Esophagus mucosa (tissue), 1 donor: ENCODE measurements around the gene IQCE. TPM values are rescaled to one million over a fixed set of nuclear protein-coding genes. Genes with fewer than 3 reads are reported as not detected.
A peak's percentile ranks its signal among the peaks of the same experiment; 100 is the strongest.

ENCODE experiments used
- ATAC-seq: fragments of 200-7000 bp; cut with Tn5 transposase; one replicate; pipeline ENCODE4 v1.9.1; 2020
- total RNA-seq: library from RNA; stranded (reverse); gene quantifications from one replicate; pipeline ENCODE4 v1.2.4, GENCODE V29; 2023
- donor health status: DM: yes; HTN: yes; CAD: no.

Gene IQCE, protein sequence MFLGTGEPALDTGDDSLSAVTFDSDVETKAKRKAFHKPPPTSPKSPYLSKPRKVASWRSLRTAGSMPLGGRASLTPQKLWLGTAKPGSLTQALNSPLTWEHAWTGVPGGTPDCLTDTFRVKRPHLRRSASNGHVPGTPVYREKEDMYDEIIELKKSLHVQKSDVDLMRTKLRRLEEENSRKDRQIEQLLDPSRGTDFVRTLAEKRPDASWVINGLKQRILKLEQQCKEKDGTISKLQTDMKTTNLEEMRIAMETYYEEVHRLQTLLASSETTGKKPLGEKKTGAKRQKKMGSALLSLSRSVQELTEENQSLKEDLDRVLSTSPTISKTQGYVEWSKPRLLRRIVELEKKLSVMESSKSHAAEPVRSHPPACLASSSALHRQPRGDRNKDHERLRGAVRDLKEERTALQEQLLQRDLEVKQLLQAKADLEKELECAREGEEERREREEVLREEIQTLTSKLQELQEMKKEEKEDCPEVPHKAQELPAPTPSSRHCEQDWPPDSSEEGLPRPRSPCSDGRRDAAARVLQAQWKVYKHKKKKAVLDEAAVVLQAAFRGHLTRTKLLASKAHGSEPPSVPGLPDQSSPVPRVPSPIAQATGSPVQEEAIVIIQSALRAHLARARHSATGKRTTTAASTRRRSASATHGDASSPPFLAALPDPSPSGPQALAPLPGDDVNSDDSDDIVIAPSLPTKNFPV
- 7.5 TPM for total RNA-seq

DNA sequence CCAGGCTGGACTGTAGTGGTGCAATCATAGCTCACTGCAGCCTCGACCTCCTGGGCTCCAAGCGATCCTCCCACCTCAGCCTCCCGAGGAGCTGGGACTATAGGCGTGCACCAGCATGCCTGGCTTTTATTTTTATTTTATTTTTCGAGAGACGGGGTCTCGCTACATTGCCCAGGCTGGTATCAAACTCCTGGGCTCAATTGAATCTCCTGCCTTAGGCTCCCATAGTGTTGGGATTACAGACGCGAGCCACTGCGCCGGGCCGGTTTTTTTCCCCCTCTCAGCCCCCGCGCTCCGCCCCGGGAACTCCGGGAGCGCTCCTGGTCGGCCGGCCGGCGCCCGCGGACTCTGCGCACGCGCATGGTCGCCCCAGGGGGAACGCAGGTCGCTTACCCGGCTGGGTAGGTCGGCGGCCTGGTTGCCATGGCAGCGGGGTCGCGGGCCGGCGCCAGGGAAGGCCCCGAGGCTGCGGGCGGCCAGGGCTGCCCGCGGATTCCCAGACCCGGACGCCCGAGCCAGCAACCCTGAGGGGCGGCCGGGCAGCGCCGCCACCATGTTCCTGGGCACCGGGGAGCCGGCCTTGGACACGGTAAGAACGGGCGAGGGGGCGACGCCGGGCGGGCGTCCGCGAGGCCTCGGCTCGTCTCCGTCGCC, at the start of gene IQCE:
Gene IQCE (plus strand): TSS at position 351 of the 654 bp plus-strand sequence. CDS start 203 bp downstream, at position 554.
- peak; percentile 73 for ATAC-seq

DNA sequence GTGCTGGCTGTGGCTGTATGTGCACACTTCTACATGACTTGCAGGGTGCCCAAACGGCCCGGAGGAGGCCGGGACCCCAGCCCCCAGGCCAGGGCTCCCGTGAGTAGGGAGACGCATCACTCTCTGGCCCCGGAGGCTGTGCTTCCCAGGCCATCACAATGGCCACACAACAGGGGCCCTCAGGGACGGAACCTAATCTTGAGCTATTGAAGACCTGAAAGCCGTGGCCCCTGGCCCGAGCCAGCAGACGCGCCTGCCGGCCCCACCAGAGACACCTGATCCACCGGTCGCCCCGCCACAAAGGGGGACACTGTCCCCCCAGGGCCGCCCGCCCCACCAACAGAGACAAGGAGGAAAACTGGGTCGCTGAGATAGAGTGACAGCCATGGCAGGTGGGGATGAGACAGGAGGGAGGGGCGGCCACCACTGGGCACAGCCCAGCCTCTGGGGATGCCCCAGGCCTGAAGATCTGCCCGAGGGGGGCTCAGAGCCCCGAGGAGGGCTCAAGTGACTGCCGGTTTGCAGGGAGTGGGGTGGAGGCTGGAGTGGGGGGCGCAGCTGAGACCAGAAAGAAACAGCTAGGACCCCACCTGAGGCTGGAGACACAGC, 49.4 kb upstream of the IQCE start:
- ATAC-seq: no peak

DNA sequence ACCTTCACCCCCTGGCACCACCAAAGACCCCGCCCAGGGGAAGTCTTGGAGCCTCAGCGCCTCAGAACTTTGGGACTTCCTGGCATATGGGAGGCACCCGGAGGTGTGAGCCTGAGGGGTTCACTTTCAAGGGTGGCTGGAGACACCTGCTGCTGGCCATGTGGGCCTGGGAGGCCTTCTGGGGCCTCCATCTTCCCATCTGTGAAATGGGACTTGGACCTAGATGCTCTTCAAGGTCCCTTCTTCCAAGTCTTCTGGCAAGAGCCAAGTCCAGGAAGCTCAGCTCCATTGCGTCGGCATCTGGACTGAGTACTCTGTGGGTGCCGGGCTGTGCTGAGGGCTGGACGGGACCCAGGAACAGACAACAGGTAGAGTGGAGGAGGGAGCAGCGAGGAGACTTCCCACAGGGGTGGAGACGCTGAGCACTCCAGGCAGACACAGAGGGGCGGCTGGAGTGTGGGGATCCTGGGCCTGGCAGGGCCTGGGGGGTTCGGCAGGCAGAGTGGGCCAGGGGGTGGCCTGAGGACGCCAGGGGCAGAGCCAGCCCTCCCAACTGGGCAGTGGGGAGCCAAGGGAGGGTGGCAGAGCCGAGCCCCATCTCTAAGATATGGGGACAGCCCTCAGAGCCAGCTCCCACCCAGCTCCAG, 48.5 kb upstream of the IQCE start:
- no peak for ATAC-seq

DNA sequence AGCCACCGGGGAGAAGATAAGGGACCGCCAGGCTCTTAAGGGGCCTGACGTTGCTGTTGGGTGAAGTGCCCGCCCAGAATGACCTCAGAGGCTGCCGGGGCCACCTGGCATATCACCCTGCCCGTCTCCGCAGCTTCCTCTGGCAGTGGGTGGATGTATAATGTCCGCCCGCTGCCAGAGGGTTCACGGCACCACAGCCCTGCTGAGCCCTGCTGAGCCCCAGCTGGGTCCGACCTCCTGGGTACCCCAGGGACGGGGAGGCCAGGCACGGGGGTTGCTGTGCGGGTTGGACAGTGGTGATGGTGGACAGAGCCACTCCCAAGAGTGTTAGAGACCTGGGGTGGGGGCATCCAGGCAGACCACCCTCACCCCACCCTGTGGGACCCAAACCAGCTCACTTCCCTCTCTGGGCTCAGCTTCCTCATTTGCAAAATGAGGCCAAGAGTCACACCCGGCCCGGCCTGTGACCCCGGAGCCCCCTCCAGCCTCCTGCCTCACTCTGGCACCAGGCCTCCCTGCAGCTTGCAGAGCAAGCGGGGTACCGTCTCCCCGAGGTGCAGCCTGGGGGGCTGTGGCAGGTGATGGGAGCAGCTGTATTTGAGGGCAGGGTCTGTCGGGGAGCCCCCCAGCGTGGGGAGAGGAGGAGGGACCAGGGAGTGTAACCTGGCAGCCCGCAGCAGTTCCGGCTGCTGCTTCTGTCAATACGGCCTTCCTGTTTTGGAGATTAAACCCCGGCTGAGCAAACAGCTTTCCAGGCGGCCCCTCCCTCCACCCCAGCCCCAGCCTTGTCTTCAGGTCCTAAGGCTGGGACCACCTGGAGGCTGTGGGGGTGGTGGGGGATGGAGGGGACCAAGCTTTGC, 47.6 kb upstream of the IQCE start:
- ATAC-seq: peak; percentile 40

DNA sequence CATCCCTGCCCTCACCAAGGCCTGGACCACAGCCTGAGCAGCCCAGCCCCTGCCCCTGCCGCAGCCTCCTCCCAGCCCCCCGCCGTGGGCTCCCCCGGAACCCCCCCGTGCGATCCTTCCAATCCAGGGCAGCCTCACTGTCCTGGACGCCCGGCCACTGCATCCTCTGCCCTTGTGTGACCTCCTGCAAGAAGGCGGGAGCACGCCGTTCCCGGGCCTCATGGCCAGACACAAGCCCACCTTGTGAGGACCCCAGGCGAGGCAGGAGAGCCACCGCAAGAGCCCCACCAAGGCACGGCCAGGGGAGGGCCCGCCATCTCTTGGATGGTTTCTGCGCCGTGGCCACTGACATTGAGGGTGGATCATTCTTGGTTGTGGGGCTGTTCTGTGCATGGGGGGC, 47.0 kb upstream of the IQCE start:
- ATAC-seq: no peak

DNA sequence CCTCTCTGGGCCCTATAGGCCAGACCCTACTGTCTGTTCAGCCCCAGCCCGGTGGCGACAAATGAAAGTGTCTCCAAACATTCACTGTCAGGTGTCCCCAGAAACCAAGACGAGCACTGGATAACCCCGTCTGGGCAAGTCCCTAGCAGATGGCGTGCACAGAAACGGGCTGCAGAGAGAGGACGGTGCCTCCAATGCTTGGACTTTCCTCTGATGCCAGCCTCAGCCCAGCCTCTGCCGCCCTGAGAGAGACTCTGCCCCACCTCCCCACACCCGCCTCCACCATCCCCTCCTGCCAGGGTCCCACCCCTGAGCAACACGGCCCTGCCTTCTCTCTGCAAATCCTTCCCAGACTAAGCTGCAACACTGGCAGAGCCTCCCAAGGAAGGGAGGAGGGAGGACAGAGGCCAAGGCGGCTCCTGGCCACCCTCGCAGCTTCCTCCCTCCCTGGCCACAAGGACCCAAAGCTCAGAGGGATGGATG, 46.6 kb upstream of the IQCE start:
- ATAC-seq: no peak

DNA sequence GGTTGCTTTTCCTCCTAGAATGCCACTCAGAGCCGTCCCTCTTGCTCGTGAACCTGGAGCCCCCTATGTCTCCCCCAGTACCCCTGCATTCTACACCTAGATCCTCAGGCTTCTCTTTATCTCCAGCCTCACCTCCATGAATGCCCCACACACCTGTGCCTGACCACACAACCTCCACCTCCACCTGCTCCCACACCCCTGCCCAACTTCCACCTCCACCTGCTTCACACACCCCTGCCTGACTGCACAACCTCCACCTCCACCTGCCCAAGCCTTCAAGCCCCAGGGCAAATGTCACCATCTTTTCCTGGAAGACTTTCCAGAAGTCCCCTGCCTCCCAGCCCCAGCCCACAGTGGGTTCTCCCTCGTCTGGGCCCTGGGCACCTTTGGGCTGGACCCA, 46.1 kb upstream of the IQCE start:
- no peak for ATAC-seq

DNA sequence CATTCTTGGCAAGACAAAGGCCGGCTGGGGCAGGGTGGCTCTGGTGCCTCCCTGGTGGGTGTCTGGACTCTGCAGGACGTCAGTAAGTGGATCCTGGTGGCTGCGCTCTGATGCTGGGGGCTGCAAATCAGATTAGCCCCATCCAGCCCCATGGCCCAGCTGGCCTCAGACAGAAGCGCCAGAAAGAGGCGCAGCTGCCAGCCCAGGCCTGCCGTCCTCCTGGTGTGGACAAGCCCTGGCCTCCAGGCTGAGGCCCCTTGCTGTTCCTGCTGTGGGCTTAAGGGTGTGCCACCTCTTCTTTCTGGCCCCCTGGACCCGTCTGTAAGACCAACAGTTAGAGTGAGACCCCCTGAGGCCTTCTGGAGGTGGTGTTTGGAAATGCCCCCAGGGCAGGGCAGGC, 45.1 kb upstream of the IQCE start:
- no peak for ATAC-seq

DNA sequence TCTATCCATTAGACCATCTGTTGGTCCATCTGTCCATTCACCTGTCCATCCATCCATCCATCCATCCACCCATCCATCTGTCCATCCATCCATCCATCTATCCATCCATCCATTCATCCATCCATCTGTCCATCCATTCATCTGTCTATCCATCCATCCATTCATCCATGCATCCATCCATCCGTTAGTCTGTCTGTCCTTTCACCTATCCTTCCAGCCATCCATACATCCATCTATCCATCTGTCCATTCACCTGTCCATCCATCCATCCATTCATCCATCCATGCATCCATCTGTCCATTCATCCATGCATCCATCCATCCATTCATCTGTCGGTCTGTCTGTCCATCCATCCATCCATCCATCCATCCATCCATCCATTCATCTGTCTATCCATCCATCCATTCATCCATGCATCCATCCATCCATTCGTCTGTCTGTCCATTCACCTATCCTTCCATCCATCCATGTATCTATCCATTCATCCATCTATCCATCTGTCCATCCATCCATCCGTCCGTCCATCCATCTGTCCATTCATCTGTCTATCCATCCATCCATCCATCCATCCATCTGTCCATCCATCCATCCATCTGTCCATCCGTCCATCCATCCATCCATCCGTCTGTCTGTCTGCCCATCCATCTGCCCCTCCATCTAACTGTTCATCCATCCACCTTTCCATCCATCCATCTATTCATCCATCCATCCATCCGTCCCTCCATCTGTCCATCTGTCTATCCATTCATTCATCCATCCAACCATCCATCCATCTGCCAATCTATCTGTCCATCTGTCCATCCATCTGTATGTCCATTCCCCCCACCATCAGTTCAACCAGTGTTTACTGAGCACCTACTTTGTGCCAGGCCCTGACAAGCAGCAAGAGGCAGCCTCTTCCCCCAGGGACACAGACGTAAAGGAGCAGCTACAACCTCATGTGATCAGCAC, 44.0 kb upstream of the IQCE start:
- no peak for ATAC-seq

DNA sequence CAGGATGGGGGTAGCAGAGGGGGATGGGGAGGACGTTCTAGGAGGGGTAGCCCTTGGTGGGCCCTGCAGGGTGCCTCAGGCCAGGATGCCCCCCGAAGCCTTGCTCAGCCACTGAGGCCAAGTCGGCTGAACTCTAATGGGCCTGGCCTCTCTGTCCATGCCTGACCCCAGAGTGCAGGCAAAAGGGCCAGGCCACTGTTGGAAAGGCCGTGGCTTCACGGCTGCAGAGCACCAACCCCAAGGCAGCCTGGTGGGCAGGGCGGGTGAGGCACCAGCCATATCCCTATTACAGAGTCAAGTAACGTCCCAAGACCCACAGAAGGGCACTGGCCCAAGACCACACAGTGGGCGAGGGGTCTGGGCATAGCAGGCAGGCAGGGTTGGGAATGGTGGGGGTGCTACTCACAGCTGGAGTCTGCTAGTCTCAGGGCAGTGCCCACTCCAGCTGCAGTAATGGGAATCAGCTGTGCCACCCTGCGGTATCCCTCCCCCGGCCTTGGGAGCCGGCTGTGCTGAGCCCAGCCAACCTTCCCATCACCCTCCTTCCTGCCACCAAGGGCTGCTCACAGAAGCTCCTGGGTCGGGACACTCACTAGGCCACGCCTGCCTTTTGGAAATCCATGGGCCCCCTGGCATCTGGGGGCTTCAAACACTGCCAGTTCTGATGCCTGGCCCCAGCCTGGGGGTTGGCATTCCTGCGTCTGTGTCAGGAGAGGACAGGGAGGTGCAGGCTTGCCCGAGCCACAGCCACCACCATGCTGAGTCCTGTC, 43.2 kb upstream of the IQCE start:
- no peak for ATAC-seq

DNA sequence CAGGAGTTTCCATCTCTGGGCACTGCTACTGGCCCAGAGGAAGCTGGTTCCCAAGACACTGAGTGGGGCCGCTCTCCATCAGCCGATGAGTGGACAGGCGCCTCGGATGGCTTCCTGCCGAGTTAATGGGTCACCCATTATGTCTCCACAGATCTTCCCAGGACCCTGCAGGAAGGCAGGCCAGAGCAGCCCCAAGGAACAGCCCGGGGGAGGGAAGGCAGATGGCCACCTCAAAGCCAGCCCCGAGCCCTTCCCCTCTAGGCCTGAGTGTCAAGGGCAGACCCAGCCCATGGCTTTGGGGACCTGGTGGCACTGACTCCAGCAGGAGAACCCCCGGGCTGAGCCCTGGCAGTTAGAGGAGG, 42.6 kb upstream of the IQCE start:
- no peak for ATAC-seq

DNA sequence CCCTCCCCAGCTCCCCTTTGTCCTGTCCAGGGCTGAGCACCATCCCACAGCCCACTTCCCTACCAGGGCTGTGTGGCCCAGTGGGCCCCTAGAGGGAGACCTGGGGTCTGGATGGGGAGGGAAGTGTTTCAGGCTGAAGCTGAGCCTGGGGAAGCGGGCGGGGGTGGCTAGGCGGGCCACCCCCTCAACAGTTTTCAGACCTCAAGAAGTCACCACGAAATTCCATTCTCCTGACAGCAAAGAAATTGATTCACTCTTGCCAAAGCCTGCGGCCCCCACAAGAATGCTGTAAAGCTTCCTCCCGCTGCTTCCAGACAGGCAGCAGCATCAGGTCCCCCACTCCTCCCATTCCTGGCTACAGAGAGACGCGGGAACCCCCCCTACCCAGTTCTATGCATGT, 41.8 kb upstream of the IQCE start:
- no peak for ATAC-seq

DNA sequence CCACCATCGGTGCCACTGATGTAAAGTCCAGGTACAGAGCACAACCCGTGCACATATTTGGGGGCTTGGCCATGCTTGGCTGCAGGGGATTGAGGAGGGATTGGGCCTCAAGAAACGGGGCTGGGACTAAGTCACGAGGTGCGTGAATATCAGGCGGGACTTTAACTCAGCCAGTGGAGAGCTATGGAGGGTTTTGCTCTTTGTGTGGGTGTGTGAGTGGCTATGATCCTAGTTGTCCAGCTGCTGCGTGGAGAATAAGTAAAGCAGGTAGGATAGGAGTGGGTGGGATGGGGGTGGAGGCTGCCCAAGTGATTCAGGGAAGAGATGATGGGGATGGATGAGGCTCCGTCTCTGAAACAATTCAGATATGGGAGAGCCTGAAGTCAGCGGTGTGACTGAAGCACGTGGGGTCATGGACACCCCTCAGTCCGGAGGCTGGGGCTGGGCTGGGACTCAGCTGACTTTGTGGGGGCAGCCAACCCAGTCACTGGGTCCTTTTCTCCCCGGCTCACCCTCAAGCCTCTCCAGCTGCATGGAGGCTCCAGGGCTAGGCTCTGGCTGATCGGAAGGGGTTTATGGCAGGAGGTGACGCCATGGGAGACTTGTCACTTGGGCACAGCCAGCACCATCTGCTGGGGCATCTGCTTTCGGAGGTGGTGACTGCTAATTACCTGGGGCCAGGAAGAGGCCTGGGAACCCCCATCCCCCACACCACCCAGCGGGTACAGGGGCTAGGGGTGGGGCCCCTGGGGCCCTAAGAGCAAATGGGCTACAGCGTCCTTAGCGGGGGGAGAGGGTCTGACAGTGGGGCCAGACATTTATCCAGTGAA, 40.9 kb upstream of the IQCE start:
- ATAC-seq: no peak

DNA sequence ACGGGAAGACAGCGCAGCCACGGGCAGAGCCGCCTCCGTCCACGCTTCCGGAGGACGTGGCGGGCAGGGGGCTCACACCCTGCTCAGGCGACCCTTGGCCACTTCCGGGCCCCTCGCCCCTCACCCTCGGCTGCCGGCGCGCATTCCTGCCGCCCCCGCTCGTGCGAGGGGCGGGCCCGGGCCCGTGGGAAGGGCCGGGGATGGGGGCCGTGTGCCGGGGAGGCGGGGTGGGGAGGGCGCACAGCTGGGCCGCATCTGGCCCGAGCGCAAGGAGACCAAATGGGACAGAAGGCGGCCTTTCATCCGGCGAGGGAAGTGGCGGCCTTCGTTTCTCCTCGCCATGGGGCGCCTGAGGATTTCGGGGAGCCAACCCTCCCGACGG, 40.1 kb upstream of the IQCE start:
- ATAC-seq: no peak

DNA sequence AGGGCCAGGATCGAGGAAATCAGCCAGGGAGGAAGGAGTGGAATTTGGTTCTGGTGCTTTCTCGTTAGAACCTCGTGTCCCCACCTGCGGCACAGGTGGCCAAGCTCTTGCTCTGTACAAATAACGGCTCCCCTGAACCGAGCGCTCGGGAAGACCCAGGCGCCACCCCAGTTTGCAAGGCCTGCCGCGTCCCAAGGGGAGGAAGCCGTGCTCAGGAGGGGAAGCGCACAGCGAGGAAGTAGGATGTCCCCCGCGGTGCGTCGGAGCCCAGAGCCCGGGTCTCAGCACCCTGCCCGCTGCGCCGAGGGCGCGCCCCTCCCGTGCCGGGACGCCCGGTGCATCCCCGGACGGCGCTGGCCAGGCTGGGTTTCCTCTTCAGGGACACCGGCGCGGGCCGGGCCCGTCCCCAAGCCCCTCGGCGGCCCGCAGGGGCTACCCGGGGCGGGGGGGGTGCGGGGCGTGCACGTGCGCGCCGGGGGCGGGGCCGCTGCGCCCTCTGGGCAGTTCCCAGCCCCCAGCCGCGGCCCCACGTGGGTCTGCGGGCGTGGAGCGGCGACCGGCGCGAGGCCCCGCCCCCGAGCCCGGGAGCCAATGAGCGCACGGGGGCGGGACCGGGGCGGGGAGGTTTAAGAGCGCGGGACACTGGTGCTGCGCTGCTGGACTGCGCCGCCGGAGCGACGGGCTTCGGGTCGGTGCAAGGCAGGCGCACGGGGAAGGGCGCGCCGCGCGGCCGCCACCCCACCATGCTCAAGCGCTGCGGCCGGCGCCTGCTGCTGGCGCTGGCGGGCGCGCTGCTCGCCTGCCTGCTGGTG, 39.5 kb upstream of the IQCE start, which contains the start of gene LFNG:
Gene LFNG (plus strand): TSS at position 656 of the 812 bp plus-strand sequence. CDS start 88 bp downstream, at position 744.
- peak; percentile 59 for ATAC-seq

DNA sequence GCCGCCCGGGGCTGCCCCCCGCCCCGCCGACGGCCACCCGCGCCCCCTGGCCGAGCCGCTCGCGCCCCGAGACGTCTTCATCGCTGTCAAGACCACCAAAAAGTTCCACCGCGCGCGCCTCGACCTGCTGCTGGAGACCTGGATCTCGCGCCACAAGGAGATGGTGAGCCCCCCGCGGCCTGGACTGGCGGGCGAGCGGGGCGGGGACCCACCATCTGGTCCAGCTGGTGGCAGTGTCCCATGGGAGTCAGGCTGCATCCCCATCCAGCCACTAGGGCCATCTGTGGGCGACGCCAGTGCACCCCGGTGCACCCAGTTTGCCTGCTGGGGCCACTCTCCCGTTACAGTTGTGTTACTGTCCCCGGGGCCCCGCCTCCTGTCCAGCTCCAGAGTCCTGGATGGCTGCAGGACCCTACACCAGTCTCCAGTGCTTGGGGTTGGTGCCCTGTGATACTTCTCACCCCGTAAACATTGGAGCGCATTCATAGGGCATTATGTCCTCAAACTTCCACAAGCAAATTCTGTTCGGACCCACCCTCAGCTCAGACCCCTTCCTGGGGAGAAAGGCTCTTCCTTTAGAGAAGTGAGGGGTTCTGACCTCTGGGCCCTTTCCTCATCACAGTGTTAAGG, 38.5 kb upstream of the IQCE start:
- ATAC-seq: no peak

DNA sequence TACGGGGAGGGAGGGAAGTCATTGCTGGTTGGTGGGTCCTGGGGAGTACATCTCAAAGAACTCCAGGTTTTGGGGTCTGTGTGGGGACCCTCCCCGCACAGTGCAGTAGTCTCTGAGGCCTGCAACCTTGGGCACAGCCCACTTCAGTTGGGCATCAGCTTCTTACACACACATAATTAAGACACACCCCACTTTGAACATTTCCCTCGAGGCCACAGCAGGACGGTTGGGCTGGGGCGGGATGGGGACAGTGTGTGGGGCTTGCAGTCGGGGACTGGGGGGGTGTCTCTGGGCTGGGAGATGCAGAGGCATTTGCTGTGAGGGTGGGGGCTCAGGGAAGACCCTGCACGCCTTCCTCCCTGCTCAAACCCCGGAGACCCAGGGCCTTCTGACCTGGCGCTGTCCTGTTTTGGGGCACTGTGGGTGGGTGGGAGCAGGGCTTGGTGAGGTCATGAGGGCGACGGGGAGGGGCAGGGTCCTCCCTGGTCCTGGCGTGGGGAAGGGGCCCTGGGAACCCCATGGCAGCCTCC, 38.0 kb upstream of the IQCE start:
- ATAC-seq: no peak
